ENCODE results near the gene ATXN7L1. TPM values are rescaled to one million over a fixed set of nuclear protein-coding genes. Genes with fewer than 3 reads are reported as not detected.

The ATXN7L1 gene
- total RNA-seq, 1 experiment from 2014 or later = 38.5 TPM

DNA sequence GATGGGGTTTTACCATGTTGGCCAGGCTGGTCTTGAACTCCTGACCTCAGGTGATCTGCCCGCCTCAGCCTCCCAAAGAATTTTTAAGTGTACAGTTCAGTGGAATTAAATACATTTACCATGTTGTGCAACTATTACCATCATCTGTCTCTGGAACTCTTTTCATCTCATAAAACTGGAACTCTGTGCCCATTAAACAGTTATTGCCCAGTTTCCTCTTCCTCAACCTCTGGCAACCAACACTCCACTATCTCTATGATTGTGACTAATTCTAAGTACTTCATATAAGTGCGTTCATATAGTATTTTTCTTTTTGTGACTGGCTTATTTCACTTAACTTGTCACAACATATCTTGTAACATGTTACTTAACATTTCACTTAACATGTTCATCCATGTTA is 41.3 kb upstream of the ATXN7L1 start:
- ChIA-PET POLR2A (no interaction called here), CTCF (no interaction called here)
- H3K36me3 Mint-ChIP-seq = peaks cover 33% of the 10 kb centered on the region
- H3K27me3 Mint-ChIP-seq (ENCODE audit: low read depth) = no peaks in the 10 kb centered on the region
- no peak overlapping the region for H3K27ac Mint-ChIP-seq
- TF ChIP-seq, protein P1, sequence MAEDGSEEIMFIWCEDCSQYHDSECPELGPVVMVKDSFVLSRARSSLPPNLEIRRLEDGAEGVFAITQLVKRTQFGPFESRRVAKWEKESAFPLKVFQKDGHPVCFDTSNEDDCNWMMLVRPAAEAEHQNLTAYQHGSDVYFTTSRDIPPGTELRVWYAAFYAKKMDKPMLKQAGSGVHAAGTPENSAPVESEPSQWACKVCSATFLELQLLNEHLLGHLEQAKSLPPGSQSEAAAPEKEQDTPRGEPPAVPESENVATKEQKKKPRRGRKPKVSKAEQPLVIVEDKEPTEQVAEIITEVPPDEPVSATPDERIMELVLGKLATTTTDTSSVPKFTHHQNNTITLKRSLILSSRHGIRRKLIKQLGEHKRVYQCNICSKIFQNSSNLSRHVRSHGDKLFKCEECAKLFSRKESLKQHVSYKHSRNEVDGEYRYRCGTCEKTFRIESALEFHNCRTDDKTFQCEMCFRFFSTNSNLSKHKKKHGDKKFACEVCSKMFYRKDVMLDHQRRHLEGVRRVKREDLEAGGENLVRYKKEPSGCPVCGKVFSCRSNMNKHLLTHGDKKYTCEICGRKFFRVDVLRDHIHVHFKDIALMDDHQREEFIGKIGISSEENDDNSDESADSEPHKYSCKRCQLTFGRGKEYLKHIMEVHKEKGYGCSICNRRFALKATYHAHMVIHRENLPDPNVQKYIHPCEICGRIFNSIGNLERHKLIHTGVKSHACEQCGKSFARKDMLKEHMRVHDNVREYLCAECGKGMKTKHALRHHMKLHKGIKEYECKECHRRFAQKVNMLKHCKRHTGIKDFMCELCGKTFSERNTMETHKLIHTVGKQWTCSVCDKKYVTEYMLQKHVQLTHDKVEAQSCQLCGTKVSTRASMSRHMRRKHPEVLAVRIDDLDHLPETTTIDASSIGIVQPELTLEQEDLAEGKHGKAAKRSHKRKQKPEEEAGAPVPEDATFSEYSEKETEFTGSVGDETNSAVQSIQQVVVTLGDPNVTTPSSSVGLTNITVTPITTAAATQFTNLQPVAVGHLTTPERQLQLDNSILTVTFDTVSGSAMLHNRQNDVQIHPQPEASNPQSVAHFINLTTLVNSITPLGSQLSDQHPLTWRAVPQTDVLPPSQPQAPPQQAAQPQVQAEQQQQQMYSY (CRISPR knock-in tag; IDR thresholded peaks at IDR 0.05) = no peak
- TF ChIP-seq SP1 (CRISPR knock-in tag; conservative IDR thresholded peaks at IDR 0.05) = no peak
- TF ChIP-seq NFYB (CRISPR knock-in tag; conservative IDR thresholded peaks at IDR 0.05; ENCODE audit: low read depth) = no peak
- TF ChIP-seq, protein P2, sequence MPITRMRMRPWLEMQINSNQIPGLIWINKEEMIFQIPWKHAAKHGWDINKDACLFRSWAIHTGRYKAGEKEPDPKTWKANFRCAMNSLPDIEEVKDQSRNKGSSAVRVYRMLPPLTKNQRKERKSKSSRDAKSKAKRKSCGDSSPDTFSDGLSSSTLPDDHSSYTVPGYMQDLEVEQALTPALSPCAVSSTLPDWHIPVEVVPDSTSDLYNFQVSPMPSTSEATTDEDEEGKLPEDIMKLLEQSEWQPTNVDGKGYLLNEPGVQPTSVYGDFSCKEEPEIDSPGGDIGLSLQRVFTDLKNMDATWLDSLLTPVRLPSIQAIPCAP (CRISPR knock-in tag; IDR thresholded peaks at IDR 0.05) = no peak
- no peak for TF ChIP-seq CREM (CRISPR knock-in tag; IDR thresholded peaks at IDR 0.05)
- TF ChIP-seq PRRX2 (CRISPR knock-in tag; IDR thresholded peaks at IDR 0.05) = no peak
- DNase-seq (ENCODE audit: low spot score) = no peak
- peaks cover 5% of the 10 kb centered on the region for H3K4me1 Mint-ChIP-seq
- H3K4me3 Mint-ChIP-seq = no peak overlapping the region
- H3K9me3 Mint-ChIP-seq = peaks cover 9% of the 10 kb centered on the region
- no peak for ATAC-seq

DNA sequence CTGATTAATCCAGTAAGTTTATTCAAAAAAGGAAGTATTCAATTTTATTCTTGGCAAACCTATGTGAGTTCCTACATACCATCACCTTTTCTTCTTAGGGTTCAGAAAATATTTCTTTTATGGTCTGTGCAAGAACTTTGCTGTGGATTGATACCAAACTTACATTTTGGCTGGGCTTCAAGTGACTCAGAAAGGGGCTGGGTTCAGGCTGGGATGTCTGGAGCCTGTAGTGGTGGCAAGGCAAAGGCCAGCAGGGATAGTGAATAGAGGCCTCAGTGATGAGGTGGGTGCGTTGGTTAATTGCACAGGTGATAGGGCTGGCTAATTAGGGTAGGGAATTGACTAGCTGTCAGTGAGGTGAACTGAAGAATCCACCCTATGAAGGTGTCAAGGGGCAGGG is 40.2 kb upstream of the ATXN7L1 start:
- no peaks in the 10 kb centered on the region for H3K27me3 Mint-ChIP-seq (ENCODE audit: low read depth)
- no peak for ATAC-seq
- DNase-seq (ENCODE audit: low spot score) = no peak
- peaks cover 32% of the 10 kb centered on the region for H3K36me3 Mint-ChIP-seq
- POLR2A ChIA-PET = no interaction called here
- no peaks in the 10 kb centered on the region for H3K9me3 Mint-ChIP-seq
- CTCF ChIA-PET = no interaction called here
- peaks cover 5% of the 10 kb centered on the region for H3K4me1 Mint-ChIP-seq
- H3K27ac Mint-ChIP-seq = peak overlapping the region; percentile 51
- TF ChIP-seq, protein P3, sequence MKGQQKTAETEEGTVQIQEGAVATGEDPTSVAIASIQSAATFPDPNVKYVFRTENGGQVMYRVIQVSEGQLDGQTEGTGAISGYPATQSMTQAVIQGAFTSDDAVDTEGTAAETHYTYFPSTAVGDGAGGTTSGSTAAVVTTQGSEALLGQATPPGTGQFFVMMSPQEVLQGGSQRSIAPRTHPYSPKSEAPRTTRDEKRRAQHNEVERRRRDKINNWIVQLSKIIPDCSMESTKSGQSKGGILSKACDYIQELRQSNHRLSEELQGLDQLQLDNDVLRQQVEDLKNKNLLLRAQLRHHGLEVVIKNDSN (CRISPR knock-in tag; IDR thresholded peaks at IDR 0.05) = no peak
- TF ChIP-seq, protein P4, sequence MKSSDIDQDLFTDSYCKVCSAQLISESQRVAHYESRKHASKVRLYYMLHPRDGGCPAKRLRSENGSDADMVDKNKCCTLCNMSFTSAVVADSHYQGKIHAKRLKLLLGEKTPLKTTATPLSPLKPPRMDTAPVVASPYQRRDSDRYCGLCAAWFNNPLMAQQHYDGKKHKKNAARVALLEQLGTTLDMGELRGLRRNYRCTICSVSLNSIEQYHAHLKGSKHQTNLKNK (CRISPR knock-in tag; IDR thresholded peaks at IDR 0.05) = no peak
- no peak for TF ChIP-seq ZNF263 (CRISPR knock-in tag; IDR thresholded peaks at IDR 0.05; ENCODE audit: low read depth)
- TF ChIP-seq ZNF138 (CRISPR knock-in tag; conservative IDR thresholded peaks at IDR 0.05) = no peak
- no peak overlapping the region for H3K4me3 Mint-ChIP-seq

DNA sequence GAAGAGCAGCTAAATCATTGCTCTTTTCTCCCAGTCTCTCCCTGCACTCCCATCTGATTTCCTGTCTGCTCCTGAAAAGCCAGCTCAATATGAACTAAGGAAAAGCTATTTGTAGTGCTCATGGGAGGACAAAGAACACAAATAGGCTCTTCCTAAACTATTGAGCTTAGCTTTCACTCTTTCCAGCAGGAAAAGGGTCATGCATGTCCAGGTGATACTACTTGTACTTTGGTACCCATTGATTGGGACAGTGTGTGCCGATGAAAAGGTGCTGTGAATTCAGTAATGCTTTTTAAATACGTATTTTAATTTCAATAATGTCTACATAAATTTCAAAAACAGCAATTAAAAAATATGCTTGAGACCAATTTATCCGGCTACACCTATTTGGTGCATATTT is 37.5 kb upstream of the ATXN7L1 start:
- Mint-ChIP-seq H3K27ac (peak overlapping the region; percentile 64; the same call in 1 of the 2 replicates), H3K36me3 (peaks cover 46% of the 10 kb centered on the region), H3K9me3 (peaks cover 11% of the 10 kb centered on the region), H3K27me3 (ENCODE audit: low read depth) (no peaks in the 10 kb centered on the region), H3K4me1 (peaks cover 5% of the 10 kb centered on the region), H3K4me3 (no peak overlapping the region)
- ATAC-seq (no peak), DNase-seq (ENCODE audit: low spot score) (no peak)
- ChIA-PET CTCF (interaction anchor here (0.6 kb wide), 1 partner anchor 246 kb away, joined by 3 read pairs; no protein-coding TSS in a partner anchor), POLR2A (no interaction called here)
- TF ChIP-seq ZNF263 (CRISPR knock-in tag; IDR thresholded peaks at IDR 0.05; ENCODE audit: low read depth) (no peak), JUN (CRISPR knock-in tag; IDR thresholded peaks at IDR 0.05) (no peak)
- TF ChIP-seq, protein P5, sequence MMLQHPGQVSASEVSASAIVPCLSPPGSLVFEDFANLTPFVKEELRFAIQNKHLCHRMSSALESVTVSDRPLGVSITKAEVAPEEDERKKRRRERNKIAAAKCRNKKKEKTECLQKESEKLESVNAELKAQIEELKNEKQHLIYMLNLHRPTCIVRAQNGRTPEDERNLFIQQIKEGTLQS (CRISPR knock-in tag; conservative IDR thresholded peaks at IDR 0.05) = no peak
- TF ChIP-seq, protein P6, sequence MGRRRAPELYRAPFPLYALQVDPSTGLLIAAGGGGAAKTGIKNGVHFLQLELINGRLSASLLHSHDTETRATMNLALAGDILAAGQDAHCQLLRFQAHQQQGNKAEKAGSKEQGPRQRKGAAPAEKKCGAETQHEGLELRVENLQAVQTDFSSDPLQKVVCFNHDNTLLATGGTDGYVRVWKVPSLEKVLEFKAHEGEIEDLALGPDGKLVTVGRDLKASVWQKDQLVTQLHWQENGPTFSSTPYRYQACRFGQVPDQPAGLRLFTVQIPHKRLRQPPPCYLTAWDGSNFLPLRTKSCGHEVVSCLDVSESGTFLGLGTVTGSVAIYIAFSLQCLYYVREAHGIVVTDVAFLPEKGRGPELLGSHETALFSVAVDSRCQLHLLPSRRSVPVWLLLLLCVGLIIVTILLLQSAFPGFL (CRISPR knock-in tag; IDR thresholded peaks at IDR 0.05; ENCODE audit: borderline replicate concordance) = no peak
